Central memory CD8-positive, alpha-beta T cell (primary cell): ENCODE data around the gene PCDHB5.
"Not testable (repeated sequence)": the region's sequence is repeated elsewhere in the genome, so short reads cannot be mapped to it uniquely, and the experiment has no call there.

Experiments used
- ATAC-seq: fragments of 150-1000 bp; cut with Tn5 transposase; replicated peaks from 2 replicates; pipeline ENCODE4 v1.10.0; 2022; ENCODE audit warnings: mild to moderate bottlenecking, moderate FRiP score, moderate number of reproducible peaks; ENCODE audit not compliant: poor library complexity, severe bottlenecking; ENCODE audit errors: extremely low read depth
- DNase-seq, 2 donors: peaks; one replicate each; pipeline ENCODE4 v3.0.0; 2021; ENCODE audit warnings: low spot score in 2 of 2
- H3K27ac Mint-ChIP-seq: one replicate; pipeline ENCODE4 v1.8.0; 2022; ENCODE audit warnings: low read depth, mild to moderate bottlenecking, moderate library complexity, mixed read lengths
- H3K27me3 Mint-ChIP-seq: one replicate; pipeline ENCODE4 v1.8.0; 2022; ENCODE audit warnings: mixed read lengths
- H3K36me3 Mint-ChIP-seq: one replicate; pipeline ENCODE4 v1.8.0; 2022; ENCODE audit warnings: mild to moderate bottlenecking, moderate library complexity, mixed read lengths; ENCODE audit not compliant: insufficient read depth
- H3K4me1 Mint-ChIP-seq: one replicate; pipeline ENCODE4 v1.8.0; 2022; ENCODE audit warnings: mixed read lengths
- H3K4me3 Mint-ChIP-seq: one replicate; pipeline ENCODE4 v1.8.0; 2022; ENCODE audit warnings: mild to moderate bottlenecking, moderate library complexity, mixed read lengths
- H3K9me3 Mint-ChIP-seq: one replicate; pipeline ENCODE4 v1.8.0; 2022; ENCODE audit warnings: mixed read lengths

The PCDHB5 gene

GRCh38 chr5:141157901-141158300 lies 22.9 kb downstream of the PCDHB5 start:
- Mint-ChIP-seq H3K27me3 (peaks cover 41% of the 10 kb centered on the region), H3K27ac (peak overlapping the region; percentile 46)
- not testable (repeated sequence) for H3K9me3 Mint-ChIP-seq, H3K4me3 Mint-ChIP-seq, H3K36me3 Mint-ChIP-seq, ATAC-seq, H3K4me1 Mint-ChIP-seq, DNase-seq

- no peaks in the 10 kb centered on the region for H3K4me1 Mint-ChIP-seq
- H3K27ac Mint-ChIP-seq: no peak within 1 kb of the TSS
- H3K36me3 Mint-ChIP-seq: peaks cover 2% of the 10 kb centered on the region
- peaks cover 54% of the 10 kb centered on the region for H3K27me3 Mint-ChIP-seq
- ATAC-seq: no peak
- H3K4me3 Mint-ChIP-seq: no peak within 1 kb of the TSS
- H3K9me3 Mint-ChIP-seq: no peaks in the 10 kb centered on the region
- no peak for DNase-seq
These were observed 37.6 kb downstream of the PCDHB5 start, which contains the start of gene PCDHB7 for GRCh38 chr5:141172381-141173204. Gene PCDHB7, plus strand, starts transcription at chr5:141172644. Its CDS starts 192 bp downstream, at chr5:141172836.

- not testable (repeated sequence) for DNase-seq, H3K9me3 Mint-ChIP-seq, H3K4me1 Mint-ChIP-seq, H3K36me3 Mint-ChIP-seq, H3K4me3 Mint-ChIP-seq, ATAC-seq, H3K27ac Mint-ChIP-seq
- peaks cover 35% of the 10 kb centered on the region for H3K27me3 Mint-ChIP-seq
These were observed 39.5 kb downstream of the PCDHB5 start for GRCh38 chr5:141174291-141175104.

GRCh38 chr5:141175933-141176332 lies 40.9 kb downstream of the PCDHB5 start:
- Mint-ChIP-seq H3K9me3 (no peaks in the 10 kb centered on the region), H3K36me3 (peaks cover 2% of the 10 kb centered on the region), H3K4me3 (no peak overlapping the region), H3K27me3 (peaks cover 27% of the 10 kb centered on the region), H3K27ac (no peak overlapping the region), H3K4me1 (no peaks in the 10 kb centered on the region)
- ATAC-seq (no peak), DNase-seq (no peak)

- not testable (repeated sequence) for ATAC-seq, H3K27ac Mint-ChIP-seq
These were observed 42.7 kb downstream of the PCDHB5 start, which contains the start of gene PCDHB8 for GRCh38 chr5:141177577-141178191. Gene PCDHB8, plus strand, starts transcription at chr5:141177790. Its CDS starts 245 bp downstream, at chr5:141178035.

GRCh38 chr5:141179371-141179770 lies 44.4 kb downstream of the PCDHB5 start:
- H3K4me1 Mint-ChIP-seq, H3K36me3 Mint-ChIP-seq, H3K9me3 Mint-ChIP-seq, DNase-seq, ATAC-seq, H3K4me3 Mint-ChIP-seq, H3K27ac Mint-ChIP-seq: not testable (repeated sequence)
- peaks cover 33% of the 10 kb centered on the region for H3K27me3 Mint-ChIP-seq

More at GRCh38 chr5:141177577-141178191, 42.7 kb downstream of the PCDHB5 start, which contains the start of gene PCDHB8:
- not testable (repeated sequence) for DNase-seq, H3K9me3 Mint-ChIP-seq, H3K4me1 Mint-ChIP-seq, H3K36me3 Mint-ChIP-seq, H3K4me3 Mint-ChIP-seq
- H3K27me3 Mint-ChIP-seq: peaks cover 34% of the 10 kb centered on the region

GRCh38 chr5:141179876-141180275 lies 44.9 kb downstream of the PCDHB5 start:
- not testable (repeated sequence) for ATAC-seq, H3K27ac Mint-ChIP-seq, H3K4me1 Mint-ChIP-seq, H3K9me3 Mint-ChIP-seq, H3K4me3 Mint-ChIP-seq, H3K36me3 Mint-ChIP-seq, DNase-seq
- peaks cover 38% of the 10 kb centered on the region for H3K27me3 Mint-ChIP-seq

GRCh38 chr5:141180313-141180712 lies 45.3 kb downstream of the PCDHB5 start:
- no peaks in the 10 kb centered on the region for H3K9me3 Mint-ChIP-seq
- ATAC-seq (no peak), DNase-seq (no peak)
- H3K27me3 Mint-ChIP-seq: peaks cover 43% of the 10 kb centered on the region
- H3K27ac Mint-ChIP-seq: no peak overlapping the region
- no peak overlapping the region for H3K4me3 Mint-ChIP-seq
- no peaks in the 10 kb centered on the region for H3K4me1 Mint-ChIP-seq
- H3K36me3 Mint-ChIP-seq: peaks cover 2% of the 10 kb centered on the region

GRCh38 chr5:141182248-141182647 lies 47.2 kb downstream of the PCDHB5 start, which contains the start of gene PCDHB16:
Gene PCDHB16, plus strand, starts transcription at chr5:141182387. Its CDS starts 173 bp downstream, at chr5:141182560.
- Mint-ChIP-seq H3K27me3 (peaks cover 57% of the 10 kb centered on the region), H3K4me1 (peaks cover 6% of the 10 kb centered on the region), H3K27ac (no peak within 1 kb of the TSS), H3K4me3 (no peak within 1 kb of the TSS), H3K36me3 (peaks cover 2% of the 10 kb centered on the region), H3K9me3 (peaks cover 5% of the 10 kb centered on the region)
- ATAC-seq (no peak), DNase-seq (no peak)

- not testable (repeated sequence) for H3K36me3 Mint-ChIP-seq, ATAC-seq, DNase-seq, H3K9me3 Mint-ChIP-seq, H3K27ac Mint-ChIP-seq, H3K4me3 Mint-ChIP-seq
- Mint-ChIP-seq H3K27me3 (peaks cover 72% of the 10 kb centered on the region), H3K4me1 (peaks cover 12% of the 10 kb centered on the region)
These were observed 49.3 kb downstream of the PCDHB5 start for GRCh38 chr5:141184117-141184855.

- DNase-seq: no peak
- peaks cover 12% of the 10 kb centered on the region for H3K4me1 Mint-ChIP-seq
- H3K4me3 Mint-ChIP-seq: peak within 1 kb of the TSS; percentile 53
- ATAC-seq: no peak
- peaks cover 5% of the 10 kb centered on the region for H3K9me3 Mint-ChIP-seq
- peaks cover 4% of the 10 kb centered on the region for H3K36me3 Mint-ChIP-seq
- H3K27me3 Mint-ChIP-seq: peaks cover 82% of the 10 kb centered on the region
- no peak within 1 kb of the TSS for H3K27ac Mint-ChIP-seq
These were observed 52.0 kb downstream of the PCDHB5 start, which contains the start of gene PCDHB9 for GRCh38 chr5:141186897-141187512. Gene PCDHB9, plus strand, starts transcription at chr5:141187161. Its CDS starts 158 bp downstream, at chr5:141187319.
